Spinal cord (tissue), 10 donors: ENCODE measurements around the gene GPRC5B. TPM values are rescaled to one million over a fixed set of nuclear protein-coding genes. Genes with fewer than 3 reads are reported as not detected.
A peak's percentile ranks its signal among the peaks of the same experiment; 100 is the strongest.

Experiments
- DNase-seq, 6 donors: peaks; one replicate each; pipeline versions ENCODE4 v3.0.0 to v3.0.0-alpha.2; 2013 to 2015; ENCODE audit warnings: low spot score in 6 of 6, low read depth in 4 of 6
- H3K27ac ChIP-seq: one replicate; pipeline ENCODE4 v1.5.1; 2013; ENCODE audit warnings: low read depth, low read length, control low read depth
- H3K27me3 ChIP-seq: one replicate; pipeline ENCODE4 v1.6.1; 2013; ENCODE audit warnings: low read length; ENCODE audit not compliant: control insufficient read depth, insufficient read depth
- H3K36me3 ChIP-seq: one replicate; pipeline ENCODE4 v1.6.1; 2013; ENCODE audit warnings: low read length; ENCODE audit not compliant: control insufficient read depth, insufficient read depth
- H3K4me1 ChIP-seq: one replicate; pipeline ENCODE4 v1.6.1; 2013; ENCODE audit warnings: low read length; ENCODE audit not compliant: control insufficient read depth, insufficient read depth
- H3K4me3 ChIP-seq: one replicate; pipeline ENCODE4 v1.5.1; 2013; ENCODE audit warnings: low read depth, low read length, control low read depth
- H3K9me3 ChIP-seq: one replicate; pipeline ENCODE4 v1.6.1; 2013; ENCODE audit warnings: low read length; ENCODE audit not compliant: control insufficient read depth, insufficient read depth
- WGBS: methylation state at CpG from one replicate; pipeline ENCODE4 v1.1.5; 2013; ENCODE audit warnings: missing lambda C conversion rate; ENCODE audit not compliant: insufficient coverage; 5-methylcytosine and 5-hydroxymethylcytosine counted together
- polyA plus RNA-seq, 2 donors: library from polyadenylated mRNA; unstranded; fragments of 120-200 nt; gene quantifications; one replicate each; pipeline ENCODE4 v1.2.1, GENCODE V29; 2013; ENCODE audit not compliant: insufficient read length in 2 of 2
- small RNA-seq: library from RNA; depleted of rRNA; stranded (forward); fragments of <200 nt; gene quantifications from one replicate; pipeline ENCODE3, GENCODE V24; 2014; ENCODE audit warnings: low replicate concordance
- total RNA-seq, 2 donors: library from RNA; depleted of rRNA in 1 of 2; stranded (reverse); fragments of 120-200 nt in 1 of 2; fragments of >200 nt in 1 of 2; gene quantifications; one replicate each; pipeline versions ENCODE4 v1.2.3 to v1.2.4, GENCODE V29; 2013 to 2014
- donor health status: healthy.

GPRC5B gene
- total and polyA plus RNA-seq, 4 donors = 72.8 to 146 (median 128) TPM

GRCh38 chr16:19809693-19810092, 75.0 kb downstream of the GPRC5B start:
- Histone ChIP-seq H3K4me1 (peaks cover 7% of the 10 kb centered on the region), H3K36me3 (no peaks in the 10 kb centered on the region), H3K27ac (no peak overlapping the region), H3K4me3 (no peak overlapping the region), H3K27me3 (no peaks in the 10 kb centered on the region), H3K9me3 (peaks cover 2% of the 10 kb centered on the region)
- no peak for DNase-seq
- 95% methylated on average over 7 of the region's 9 CpGs for WGBS

GRCh38 chr16:19809121-19809635, 75.5 kb downstream of the GPRC5B start:
- WGBS = 98% methylated on average over 3 of the region's 4 CpGs
- peaks cover 2% of the 10 kb centered on the region for H3K9me3 ChIP-seq
- no peak overlapping the region for H3K4me3 ChIP-seq
- H3K27ac ChIP-seq = no peak overlapping the region
- H3K36me3 ChIP-seq = no peaks in the 10 kb centered on the region
- H3K4me1 ChIP-seq = peaks cover 7% of the 10 kb centered on the region
- no peak for DNase-seq
- H3K27me3 ChIP-seq = no peaks in the 10 kb centered on the region

DNA sequence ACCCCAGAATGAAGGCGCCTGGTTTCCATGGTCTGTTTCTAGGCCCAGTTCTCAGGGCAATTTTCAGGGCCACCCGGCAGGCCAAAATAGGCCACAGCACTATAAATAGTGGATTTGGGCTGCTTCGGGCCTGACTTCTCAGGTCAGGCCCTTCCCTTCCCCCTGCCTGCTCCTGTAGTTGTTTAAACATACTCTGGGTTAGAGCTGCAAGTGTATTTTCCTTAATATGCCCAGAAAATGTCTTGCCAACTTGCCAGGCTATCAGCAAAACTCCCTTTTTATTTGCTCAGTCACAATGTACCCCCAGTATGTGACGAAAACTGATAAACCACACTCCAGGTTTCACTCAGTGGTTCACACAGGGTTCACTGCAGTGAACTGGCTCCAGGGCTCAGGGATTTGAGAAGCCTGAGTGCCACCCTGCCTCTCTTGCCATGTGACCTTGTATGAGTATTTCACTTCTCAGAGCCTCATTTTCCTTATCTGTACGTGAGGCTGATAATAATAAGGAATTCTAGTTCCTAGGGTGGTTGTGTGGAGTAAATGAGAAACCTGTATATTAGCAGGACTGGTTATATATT, 76.5 kb downstream of the GPRC5B start:
- peak in 2 of 6 donors; percentile 15 to 58 for DNase-seq
- H3K4me3 ChIP-seq = no peak overlapping the region
- H3K4me1 ChIP-seq = peaks cover 7% of the 10 kb centered on the region
- peak overlapping the region; percentile 17 for H3K27ac ChIP-seq
- WGBS = 34% methylated on average over 4 of the region's 5 CpGs
- no peaks in the 10 kb centered on the region for H3K27me3 ChIP-seq
- H3K9me3 ChIP-seq = peaks cover 2% of the 10 kb centered on the region
- no peaks in the 10 kb centered on the region for H3K36me3 ChIP-seq

Small RNAs within 50 kb of the gene (small RNA-seq; reads per million reads assigned to genes)
- not detected for gene LARP7P2

Other genes with a start within 250 kb of the GPRC5B start
- 10 to 100 TPM; 11.0 to 32.5 TPM for gene KNOP1, start 166.6 kb downstream of the GPRC5B start, total RNA-seq
- 10 to 100 TPM; 31.3 to 33.2 TPM for gene KNOP1, start 166.6 kb downstream of the GPRC5B start, polyA plus RNA-seq
- 10 to 100 TPM; 12.0 to 25.5 TPM for gene IQCK, start 166.6 kb downstream of the GPRC5B start, total RNA-seq
- 10 to 100 TPM; 17.3 to 20.8 TPM for gene IQCK, start 166.6 kb downstream of the GPRC5B start, polyA plus RNA-seq
- gene GPR139, start 189.0 kb upstream of the GPRC5B start, total RNA-seq = 1 to 10 TPM in 1 of 2 donors, under 1 TPM in 1; 0.72 to 2.4 TPM
- 1 to 10 TPM; 3.8 to 5.9 TPM for gene GPR139, start 189.0 kb upstream of the GPRC5B start, polyA plus RNA-seq